A549 (cell line): ENCODE measurements around the gene ZNF446.

Source experiments
- EHMT2 ChIP-seq: fragments of 200-600 bp; sonication (generic); IDR thresholded peaks from 2 replicates; pipeline ENCODE4 v1.6.1; 2016; ENCODE audit warnings: antibody characterized with exemption, low read depth, mild to moderate bottlenecking, moderate library complexity
- EP300 ChIP-seq, 2 experiments: fragments of >200 bp; sonication (Bioruptor Twin); formaldehyde crosslinking; IDR thresholded peaks; 2 replicates in 1 of 2; 3 replicates in 1 of 2; pipeline ENCODE4 v1.6.1; 2016 to 2017
- HOXB5 ChIP-seq: fragments of 250-450 bp; sonication (Bioruptor Pico); IDR thresholded peaks from 2 replicates; pipeline ENCODE4 v1.5.0; 2020; ENCODE audit warnings: mild to moderate bottlenecking, moderate library complexity
- TF ChIP-seq, protein P1 (sequence below): fragments of 150-350 bp; IDR thresholded peaks from 2 replicates; pipeline ENCODE4 v1.6.1; 2014; ENCODE audit warnings: low read depth, mild to moderate bottlenecking, low read length
- TF ChIP-seq, protein P2 (sequence below): IDR thresholded peaks from 2 replicates; pipeline ENCODE4 v1.6.1; 2012

DNA sequence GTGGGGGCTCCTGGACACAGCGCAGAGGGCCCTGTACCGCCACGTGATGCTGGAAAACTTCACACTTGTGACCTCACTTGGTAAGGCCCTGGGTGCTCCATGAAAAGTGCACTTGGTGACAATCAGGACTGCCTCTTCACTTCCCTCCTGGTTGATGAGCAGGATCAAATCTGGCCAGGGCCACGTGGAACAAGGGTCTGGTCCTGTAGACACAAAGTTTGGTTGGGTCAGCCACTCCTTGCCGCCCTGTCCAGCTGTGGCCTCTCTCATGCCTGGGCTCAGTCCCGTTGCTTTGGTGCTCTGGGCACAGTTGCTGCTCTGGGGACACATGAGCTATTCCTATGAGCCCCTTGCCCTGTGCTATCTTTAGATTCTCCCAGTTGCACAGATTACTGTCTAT is 22.4 kb upstream of the ZNF446 start:
- TF ChIP-seq HOXB5 (CRISPR knock-in tag) (no peak), EHMT2 (no peak), EP300 (IDR thresholded peaks at IDR 0.05) (no peak)
- TF ChIP-seq, protein P1, sequence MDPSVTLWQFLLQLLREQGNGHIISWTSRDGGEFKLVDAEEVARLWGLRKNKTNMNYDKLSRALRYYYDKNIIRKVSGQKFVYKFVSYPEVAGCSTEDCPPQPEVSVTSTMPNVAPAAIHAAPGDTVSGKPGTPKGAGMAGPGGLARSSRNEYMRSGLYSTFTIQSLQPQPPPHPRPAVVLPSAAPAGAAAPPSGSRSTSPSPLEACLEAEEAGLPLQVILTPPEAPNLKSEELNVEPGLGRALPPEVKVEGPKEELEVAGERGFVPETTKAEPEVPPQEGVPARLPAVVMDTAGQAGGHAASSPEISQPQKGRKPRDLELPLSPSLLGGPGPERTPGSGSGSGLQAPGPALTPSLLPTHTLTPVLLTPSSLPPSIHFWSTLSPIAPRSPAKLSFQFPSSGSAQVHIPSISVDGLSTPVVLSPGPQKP, result no peak
- TF ChIP-seq, protein P2, sequence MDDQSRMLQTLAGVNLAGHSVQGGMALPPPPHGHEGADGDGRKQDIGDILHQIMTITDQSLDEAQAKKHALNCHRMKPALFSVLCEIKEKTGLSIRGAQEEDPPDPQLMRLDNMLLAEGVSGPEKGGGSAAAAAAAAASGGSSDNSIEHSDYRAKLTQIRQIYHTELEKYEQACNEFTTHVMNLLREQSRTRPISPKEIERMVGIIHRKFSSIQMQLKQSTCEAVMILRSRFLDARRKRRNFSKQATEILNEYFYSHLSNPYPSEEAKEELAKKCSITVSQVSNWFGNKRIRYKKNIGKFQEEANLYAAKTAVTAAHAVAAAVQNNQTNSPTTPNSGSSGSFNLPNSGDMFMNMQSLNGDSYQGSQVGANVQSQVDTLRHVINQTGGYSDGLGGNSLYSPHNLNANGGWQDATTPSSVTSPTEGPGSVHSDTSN, result no peak
